Stimulated activated CD4-positive, alpha-beta T cell treated with anti-CD3 and anti-CD28 coated beads, TNF-alpha, amount 100 ng/mL, for 1 hour (primary cell): Measurements from ENCODE around the gene CXCR5.

Experiments used
- DNase-seq, 3 donors: peaks; one replicate each; pipeline ENCODE4 v3.0.0-alpha.2; 2020; ENCODE audit warnings: low read depth in 3 of 3, low spot score in 1 of 3

CXCR5 gene

DNA sequence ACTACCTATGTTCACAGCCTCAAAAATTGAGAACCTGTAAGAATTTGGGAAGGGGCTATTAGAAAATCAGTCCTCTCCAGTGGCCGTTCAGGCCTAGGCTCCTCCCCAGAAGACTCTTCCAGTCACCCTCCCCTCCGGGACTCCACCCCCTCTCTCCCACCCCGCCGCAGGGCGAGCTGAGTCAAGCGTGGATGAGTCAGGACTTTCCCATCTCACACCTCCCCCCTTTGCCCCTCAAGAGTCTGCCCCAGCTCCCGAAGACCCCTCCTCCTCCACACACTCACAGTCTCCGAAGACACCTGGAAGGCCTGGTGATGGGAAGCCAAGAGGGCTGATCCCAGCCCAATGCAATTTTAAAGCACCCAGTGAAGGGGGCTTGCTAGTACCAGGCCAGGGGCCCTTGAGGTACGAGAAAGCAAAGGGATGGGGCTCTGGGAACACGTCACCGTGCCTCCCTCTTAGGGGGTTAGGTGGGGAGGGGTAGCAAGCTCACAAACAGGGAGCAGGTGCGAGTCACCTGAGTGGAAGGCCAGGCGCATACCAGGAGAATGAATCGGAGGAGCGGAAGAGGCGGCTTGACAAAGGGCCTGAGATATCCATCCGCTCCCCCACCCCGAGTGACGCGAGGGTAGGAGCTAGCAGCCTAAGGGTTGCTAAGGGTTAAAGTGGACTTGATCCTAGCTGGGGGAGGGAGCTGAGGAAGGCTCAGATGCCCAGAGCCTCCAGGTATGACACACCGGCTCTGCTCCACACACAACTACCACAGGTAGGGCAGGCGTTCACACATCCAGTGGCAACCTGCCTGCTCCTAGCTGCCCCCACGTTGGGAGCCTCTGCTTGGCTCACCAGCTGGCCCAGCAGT is 28.4 kb downstream of the CXCR5 start:
- peak in 2 of 3 donors; percentile 57 to 58 for DNase-seq

DNA sequence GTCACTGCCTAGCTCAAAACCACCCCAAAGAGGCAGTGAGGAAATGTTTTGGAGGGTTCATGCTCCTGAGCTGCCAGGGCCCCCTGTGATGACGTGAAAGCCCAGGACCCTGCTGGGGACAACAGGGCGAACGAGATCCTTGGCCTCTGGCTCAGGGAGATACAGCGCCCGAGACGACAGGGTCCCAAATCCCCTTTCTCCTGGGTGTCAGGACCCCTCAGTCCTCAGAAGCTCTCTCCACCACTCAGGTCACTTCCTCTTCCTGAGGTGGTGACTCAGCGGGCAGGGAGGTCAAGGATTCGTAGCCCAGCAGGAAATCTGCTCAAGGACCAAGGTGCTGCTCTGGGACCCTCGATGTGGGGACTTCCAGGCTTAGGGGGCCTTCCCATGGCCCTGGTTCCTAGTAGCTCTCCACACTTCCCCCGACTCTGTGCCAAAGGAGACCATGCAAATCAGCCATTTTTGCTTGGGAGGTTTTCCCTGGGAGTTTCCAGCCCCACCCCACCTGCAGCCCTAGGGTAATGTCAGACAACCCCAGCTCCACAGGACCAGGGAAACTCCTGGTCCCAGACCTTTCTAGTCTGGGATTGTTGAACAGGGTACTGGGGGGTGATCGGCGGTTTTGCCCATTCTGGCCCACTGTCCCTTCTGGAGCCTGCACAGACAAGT is 29.2 kb downstream of the CXCR5 start:
- no peak for DNase-seq

DNA sequence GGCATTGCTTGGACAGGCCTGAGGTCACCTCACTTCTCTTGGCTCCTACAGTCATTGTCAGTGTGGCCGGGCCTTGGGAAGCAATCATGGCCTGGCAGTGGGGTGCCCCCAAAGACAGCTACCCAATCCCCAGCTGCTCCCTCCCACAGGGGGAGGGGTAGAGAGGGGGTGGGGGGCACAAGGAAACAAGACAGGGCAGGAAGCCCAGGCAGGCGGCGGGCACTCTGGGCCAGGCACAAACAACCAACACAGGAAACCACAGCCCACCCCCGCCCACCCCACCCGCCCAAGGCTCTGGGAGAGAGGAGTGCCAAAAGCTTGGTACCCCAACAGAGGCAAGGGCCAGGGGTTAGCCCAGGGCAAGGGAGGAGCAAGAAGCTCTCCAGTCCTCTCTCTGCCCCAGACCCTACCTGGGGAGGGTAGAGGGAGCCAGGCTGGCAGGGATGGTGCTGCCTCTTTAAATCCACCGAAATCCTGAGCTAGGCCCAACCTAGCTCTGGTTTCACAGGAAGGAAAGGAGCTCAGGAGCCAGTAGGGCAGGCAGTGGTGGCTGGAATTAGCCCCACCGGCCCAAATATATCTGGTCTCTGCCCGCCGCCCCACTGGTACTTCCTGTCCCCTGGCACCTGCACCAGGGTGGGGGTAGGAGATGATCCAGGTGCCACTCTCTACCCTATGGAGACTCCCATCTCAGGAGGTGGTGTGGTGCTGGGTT is 29.9 kb downstream of the CXCR5 start:
- DNase-seq = no peak

DNA sequence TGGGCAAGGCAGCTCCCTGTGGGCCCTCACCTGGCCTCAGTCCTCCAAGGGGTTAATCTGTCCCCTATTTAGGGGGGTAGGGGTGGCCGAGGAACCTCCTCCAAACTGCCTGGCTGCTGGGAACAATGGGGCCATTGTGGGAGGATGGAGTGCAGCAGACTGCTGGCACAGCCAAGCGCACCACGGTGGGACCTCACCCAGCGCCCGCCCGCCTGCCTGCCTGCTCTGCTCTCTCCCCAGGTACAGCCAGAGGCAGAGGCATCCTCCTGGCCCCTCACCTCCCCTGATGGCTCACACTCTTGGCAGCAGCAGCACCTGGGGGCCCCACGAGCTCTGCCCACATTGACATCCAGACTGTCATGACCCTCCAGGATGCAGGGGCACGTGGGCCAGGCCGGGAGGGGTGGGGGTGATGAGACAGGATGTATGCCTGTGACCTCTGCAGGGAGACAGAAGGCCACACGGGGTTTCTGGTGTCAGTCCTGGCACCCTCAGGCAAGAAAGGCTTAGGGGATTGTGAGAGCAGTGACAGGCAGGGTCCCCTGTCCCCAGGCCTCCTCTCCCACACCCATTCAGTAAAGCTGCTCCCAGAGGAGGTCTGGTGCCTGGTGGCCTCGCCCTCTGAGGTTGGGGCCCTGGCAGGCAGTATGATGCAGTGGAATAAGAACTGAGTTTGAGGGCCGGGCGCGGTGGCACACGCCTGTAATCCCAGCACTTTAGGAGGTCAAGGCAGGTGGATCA is 30.7 kb downstream of the CXCR5 start:
- no peak for DNase-seq

DNA sequence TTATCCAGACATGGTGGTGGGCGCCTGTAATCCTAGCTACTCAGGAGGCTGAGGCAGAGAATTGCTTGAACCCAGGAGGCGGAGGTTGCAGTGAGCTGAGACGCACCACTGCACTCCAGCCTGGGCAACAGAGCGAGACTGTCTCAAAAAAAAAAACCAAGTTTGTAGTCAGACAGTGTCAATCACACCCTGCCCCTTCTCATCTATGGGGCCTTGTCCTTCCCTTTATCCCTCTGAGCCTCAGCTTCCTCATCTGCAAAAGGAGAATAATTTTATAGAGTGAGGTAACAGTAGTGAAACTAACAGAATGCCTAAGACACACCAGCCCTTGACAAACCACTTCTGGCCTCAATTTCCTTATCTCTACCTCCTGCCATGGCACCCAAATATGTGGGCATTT is 31.3 kb downstream of the CXCR5 start:
- no peak for DNase-seq

DNA sequence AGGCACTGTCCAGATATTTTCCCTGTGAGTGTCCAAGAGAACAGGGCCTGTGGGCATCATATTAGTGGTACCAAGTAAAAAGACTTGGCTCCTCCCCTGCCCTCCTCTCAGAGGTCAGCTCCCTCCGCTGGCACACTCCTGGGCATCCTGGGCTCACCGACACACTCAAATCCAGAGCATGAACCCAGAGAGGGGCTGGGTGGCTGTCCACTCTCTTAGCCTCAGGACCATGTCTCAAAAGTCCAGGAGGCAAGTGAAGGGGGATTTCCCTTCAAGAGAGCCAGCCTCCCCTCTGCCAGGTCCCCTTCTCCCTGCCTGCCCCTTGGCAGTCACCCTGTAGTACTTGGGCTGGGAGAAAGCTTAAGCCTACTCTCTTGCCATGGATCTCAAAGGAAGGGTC is 31.7 kb downstream of the CXCR5 start:
- DNase-seq = no peak

DNA sequence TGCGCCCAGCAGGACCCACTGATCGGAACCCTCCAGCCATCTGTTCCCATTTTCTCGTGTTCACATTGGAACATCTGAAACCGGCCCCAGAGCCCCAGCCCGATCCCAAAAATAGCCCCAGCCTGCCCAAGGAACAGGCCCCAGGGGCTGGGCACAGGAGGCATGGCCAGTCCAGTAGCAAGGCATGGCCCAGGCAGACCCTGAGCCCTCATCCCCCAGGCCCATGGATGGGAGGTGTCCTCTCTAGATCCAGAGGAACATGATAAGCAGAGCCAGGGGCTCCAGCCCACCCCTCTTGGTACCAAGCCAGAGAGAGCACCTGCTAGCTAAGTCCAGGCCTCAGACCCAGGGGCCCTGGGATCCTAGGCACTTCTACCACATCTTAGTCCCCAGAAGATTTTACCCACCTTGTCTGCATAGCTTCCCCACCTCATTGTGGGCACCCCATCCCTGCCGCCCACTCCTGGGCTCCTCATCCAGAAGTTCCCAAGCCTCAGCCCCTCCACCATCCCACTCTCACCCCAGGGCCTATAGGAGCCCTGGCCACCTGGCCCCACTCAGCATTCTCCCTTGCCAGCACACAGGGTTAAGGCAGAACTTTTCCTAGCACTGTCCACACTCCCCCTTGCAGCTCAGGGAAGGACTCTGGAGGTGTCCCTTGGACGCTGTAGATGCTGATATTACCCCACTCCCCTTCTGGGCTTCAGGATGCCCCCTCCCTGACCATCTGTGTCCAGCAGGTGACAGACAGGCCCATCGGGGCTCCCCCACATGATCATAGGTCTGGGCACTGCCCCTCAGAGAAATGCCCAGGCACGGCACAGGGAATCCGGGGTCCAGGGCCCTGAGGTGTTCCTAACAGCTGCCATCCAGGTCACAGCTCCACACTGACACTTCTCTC is 32.5 kb downstream of the CXCR5 start:
- DNase-seq = no peak

DNA sequence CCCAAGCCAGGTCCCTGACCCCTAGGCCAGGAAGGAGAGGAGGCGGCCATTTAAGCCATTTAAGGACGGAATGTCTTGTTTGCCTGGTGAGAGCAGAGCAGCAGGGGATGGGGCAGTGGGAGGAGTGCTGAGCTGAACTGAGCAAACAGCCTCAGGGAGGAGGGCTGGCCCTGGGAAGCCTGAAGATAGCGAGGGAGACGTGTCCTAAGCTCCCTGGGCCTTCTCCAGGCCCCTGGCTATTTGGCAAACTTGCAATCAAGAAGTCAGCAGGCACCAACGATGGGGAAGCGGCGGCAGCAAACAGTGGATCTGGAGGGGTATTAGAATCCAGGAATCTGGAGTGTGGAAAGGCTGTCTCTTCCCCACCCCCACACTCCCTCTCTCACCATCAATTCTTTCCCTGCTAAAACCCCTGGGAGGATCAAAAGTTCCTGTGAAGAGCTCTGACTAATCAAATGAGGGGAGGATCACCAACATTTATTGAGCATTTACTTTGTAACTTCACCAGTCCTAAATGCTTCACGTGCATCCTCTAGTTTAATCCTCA is 33.2 kb downstream of the CXCR5 start:
- DNase-seq = no peak

DNA sequence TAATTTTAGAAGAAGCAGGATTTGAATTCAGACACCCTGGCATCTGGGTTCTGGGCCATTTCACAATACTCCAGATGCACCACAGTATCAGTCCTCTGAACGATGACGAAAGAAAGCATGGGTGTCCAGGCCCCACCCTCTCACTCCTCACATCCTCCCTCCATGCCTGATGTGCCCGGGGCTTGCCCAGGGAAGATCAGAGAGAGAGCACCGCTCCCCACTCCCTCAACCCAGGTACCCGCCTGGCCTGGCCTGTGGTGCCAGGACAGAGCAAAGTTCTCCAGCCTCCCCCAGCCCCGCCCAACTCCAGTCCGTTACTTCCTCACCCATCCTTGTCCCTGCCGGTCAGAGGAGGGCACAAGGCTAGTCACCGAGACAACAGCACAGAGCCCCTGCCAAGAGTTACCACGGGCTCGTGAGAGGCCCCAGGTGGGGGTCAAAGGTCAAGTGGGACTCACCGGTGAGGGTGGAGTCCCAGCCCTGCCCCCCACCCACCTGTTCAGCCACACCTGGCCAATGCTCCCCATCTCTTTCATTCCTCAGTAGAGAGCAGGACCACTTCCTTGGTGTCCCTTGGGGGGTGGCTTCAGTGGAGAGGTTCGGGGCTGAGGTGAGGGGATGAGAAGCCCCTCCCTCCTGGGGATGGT is 33.9 kb downstream of the CXCR5 start:
- no peak for DNase-seq

DNA sequence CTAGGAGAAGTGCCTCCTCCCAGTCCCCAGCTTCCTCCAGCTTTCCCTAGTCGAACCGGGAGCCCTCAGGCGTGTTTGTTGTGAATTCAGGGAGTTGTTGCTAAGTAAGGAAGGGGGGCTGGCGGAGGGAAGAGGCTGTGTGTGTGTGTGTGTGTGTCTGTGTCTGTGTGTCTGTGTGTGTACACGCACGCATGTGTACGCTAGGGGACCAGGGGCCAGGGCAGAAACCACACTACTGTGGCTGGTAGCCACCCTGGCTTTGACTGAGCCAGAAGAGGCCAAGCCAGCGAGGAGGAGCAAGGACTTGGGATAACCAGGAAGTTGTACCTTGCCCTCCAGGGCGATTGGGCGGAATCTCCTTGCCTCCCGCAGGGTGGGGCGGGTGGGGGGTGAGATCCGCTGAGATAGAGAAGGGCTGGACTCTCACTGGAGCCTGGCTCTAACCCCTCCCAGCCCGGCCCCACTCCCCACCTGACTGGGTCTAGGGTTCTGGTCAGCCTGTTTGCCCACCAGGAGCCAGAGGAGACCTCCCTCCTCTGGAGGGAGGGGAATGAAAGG is 34.5 kb downstream of the CXCR5 start:
- no peak for DNase-seq

DNA sequence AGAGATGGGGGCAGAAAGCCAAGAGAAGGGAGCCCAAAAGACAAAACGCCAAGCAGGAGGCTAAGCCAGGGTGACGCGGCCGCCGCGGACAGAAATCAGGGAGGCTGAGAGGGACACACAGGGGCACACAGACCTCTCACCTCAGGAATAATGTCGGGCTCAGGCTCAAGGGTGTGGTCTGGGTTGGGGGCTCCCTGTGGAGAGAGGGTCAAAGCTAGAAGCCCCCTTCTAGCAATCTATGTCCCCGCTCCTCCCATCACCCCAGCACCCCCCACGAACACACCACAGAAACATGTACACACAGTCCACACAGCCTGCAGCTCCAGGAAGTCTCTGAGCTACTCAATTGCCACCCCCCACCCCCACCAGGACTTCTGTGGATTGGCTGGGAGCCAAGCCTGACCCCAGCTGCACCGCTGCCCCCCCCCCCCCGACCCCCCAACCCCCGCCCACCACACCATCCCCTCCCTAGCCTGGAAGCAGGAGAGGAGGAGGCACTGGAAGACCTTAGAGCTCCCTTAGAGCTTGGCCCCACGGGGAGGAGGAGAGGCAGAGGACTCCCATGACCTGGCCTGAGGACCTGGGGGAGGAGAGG is 35.1 kb downstream of the CXCR5 start:
- no peak for DNase-seq

DNA sequence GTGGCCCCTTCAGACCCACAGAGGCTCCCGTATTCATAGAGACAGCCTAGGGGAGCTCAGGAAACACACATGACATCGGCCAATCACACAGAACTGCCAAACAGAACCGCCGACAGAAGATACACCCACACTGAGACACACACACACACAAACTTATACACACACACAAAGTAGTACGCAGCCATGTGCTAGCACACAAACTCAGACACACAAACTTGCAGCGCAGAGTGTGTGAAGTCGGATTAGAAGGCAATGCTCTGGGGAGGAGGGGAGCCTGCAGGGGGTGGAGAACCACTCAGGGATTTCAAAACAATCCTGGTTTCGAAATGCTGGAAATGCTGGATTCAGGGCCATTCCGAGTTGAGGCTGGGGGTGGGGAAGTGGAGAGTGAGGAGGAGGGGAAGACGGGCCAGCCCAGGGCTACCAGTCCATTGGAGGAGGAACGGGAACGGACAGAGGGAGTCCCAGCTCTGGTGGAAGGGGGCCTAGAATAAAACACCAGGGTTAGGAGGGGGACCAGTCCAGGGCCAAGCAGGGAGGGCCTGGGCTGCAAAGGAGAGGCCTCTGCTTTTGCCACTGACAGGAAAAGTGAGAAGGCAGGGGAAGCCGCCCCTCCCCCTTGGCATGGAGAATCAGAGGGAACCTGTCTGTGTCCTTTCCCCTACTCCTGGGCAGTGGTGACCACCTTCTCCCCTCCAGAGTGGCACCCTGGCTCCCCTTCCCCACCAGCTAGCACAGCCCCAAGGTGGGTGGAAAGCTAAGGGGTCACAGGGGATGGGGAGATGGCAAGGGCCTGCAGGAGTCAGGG is 37.6 kb downstream of the CXCR5 start:
- DNase-seq = no peak

DNA sequence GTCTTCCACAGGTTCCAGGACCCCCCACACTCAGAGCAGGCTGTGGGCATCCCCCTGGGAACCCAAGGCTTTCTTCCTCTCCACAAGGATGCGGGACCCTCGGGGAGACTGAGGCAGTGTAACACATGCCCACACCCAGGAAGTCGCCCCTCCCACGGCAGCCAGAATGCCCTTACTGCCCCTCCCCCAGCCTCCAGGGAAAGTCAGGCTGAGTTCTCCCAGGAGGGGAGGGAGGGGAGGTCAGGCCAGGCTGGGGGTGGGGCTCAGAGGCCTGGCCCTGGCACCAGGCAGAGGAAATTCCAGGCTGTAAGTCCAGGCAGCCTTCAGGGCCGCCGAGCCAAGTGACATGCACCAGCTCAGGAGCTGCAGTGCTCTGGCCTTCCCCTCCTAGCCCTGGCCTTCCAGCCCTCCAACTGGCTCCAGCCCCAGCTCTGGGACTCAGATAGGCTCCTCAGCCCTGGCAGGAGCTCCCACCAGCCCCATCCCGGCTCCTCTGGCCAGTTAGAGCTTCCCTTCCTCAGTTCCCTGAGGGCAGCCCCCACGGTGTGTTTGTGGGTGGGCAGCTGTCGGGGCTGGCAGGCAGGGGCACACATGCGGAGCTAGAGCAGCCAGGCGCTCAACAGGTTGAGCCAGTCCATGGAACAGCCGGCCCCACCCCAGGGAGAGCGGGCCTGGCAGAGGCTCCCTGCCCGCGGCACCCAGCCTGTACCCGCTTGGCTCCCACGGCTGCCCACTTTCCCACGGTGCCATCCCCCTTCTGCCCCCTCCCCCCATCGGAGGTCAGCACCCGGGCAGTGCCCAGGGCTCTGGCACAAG is 38.4 kb downstream of the CXCR5 start:
- DNase-seq = no peak

DNA sequence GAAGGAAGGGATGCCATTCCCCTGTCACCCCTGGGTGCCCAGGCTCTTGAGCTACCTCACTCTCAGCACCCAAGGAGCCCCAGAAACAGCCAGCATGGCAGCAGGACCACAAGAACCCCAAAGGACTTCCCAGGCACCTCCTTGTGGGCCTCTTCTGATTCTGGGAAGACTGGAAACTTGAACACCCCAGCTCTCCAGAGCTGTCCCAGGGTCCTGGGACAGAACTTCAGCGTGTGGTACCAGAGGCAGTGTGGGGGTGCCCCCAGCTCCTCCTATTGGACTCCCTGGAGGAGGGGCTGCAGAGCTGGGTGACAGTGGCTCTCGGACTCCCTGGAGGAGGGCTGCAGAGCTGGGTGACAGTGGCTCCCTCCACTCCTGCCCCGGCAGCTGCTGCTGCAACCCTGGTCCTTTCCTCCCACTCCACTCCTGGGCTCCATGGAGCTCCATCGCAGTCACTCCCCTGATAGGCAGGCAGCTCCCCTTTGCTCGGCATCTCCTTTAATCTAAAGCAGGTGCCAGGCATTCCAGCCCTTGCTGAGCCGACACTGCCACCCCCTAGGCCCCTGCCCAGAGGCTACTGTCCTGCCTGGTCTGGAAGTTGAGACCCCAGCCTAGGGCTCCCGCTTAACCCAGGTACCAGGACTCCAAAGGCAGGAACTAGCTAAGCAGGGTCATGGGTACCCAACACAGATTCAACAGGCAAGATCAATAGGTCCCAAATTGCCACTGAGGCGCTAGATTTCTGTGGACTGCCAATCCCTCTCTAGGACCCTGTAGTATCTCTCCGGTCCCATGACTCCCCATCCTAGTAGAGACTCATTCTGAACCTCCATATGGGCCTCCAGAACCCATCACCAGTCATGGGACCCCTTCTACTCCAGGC is 39.3 kb downstream of the CXCR5 start:
- no peak for DNase-seq

DNA sequence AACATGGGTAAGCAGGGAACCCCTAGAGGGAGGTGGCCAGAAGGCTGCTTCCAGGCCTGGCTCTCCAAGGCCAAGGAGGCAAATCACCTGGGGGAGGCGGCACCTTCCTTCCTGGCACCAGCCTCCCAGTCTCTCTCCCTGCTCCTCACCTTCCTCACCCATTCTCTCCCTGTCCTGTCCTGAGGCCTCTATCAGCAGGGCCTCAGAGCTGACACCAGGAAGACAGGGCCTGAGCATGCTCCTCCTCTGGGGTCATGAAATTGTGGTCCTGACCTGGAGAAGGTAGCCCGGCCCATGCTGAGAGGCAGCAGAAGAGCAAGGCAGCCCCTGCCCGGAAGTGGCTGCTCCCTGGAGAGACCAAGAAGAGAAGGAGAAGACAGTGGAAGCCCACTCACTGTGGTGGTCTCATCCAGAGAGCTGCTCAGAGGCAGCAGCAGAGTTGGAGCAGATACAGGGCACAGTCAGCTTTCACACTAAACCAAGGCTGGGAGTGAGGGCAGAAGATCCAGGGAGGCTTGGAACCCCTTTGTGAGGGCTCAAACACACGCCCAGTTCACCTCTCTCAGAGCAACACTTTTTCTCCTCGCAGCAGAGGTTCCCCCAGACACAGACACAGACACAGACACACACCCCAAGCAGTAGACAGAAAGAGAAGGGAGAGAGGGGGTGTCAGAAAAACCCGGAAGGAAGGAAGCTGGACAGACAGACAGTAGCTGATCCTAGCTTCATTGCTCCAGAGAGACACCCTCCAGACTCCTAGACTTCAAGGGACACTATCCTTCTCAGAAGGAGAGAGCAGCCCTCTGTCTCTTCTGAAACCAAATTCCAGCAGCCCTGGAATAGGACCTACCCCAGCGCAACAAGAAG is 40.3 kb downstream of the CXCR5 start:
- no peak for DNase-seq
